Astrocyte (in vitro differentiated cells and primary cell): ENCODE data around the gene LMOD3. TPM values are rescaled to one million over a fixed set of nuclear protein-coding genes. Genes with fewer than 3 reads are reported as not detected.
A peak's percentile ranks its signal among the peaks of the same experiment; 100 is the strongest.

ENCODE experiments used
- DNase-seq: peaks from one replicate; pipeline ENCODE4 v3.0.0-alpha.2; 2010; ENCODE audit warnings: low read depth
- FAIRE-seq: peaks from 2 replicates; lab custom pipeline; 2011; peaks lifted over from hg19 to GRCh38; lab: Jason Lieb, UNC
- H2AFZ ChIP-seq: 2 replicates; pipeline ENCODE4 v1.6.0; 2012; ENCODE audit warnings: low read depth, low read length, inconsistent platforms
- H3K27ac ChIP-seq: 2 replicates; pipeline ENCODE4 v1.5.1; 2011; ENCODE audit warnings: low read depth, low read length, inconsistent platforms
- H3K27me3 ChIP-seq: 2 replicates; pipeline ENCODE4 v1.6.0; 2011; ENCODE audit warnings: low read length, inconsistent platforms; ENCODE audit not compliant: insufficient read depth
- H3K36me3 ChIP-seq: 2 replicates; pipeline ENCODE4 v1.5.1; 2011; ENCODE audit warnings: low read length, inconsistent platforms; ENCODE audit not compliant: insufficient read depth
- H3K4me1 ChIP-seq: 2 replicates; pipeline ENCODE4 v1.5.1; 2011; ENCODE audit warnings: low read length, inconsistent platforms; ENCODE audit not compliant: insufficient read depth
- H3K4me2 ChIP-seq: 2 replicates; pipeline ENCODE4 v1.6.0; 2012; ENCODE audit warnings: low read length, inconsistent platforms
- H3K4me3 ChIP-seq: 2 replicates; pipeline ENCODE4 v1.5.1; 2011; ENCODE audit warnings: low read depth, mild to moderate bottlenecking, low read length, inconsistent platforms; ENCODE audit not compliant: insufficient read depth
- H3K79me2 ChIP-seq: 2 replicates; pipeline ENCODE4 v1.6.0; 2012; ENCODE audit warnings: mild to moderate bottlenecking, low read length, inconsistent platforms; ENCODE audit not compliant: insufficient read depth
- H3K9ac ChIP-seq: 2 replicates; pipeline ENCODE4 v1.6.0; 2012; ENCODE audit warnings: mild to moderate bottlenecking, low read length, inconsistent platforms
- H3K9me3 ChIP-seq: 2 replicates; pipeline ENCODE4 v1.5.1; 2012; ENCODE audit warnings: low read depth, mild to moderate bottlenecking, low read length, inconsistent platforms; ENCODE audit not compliant: insufficient read depth
- H4K20me1 ChIP-seq: 2 replicates; pipeline ENCODE4 v1.6.0; 2012; ENCODE audit warnings: low read length, inconsistent platforms; ENCODE audit not compliant: insufficient read depth
- H3K27ac Mint-ChIP-seq: one replicate; pipeline ENCODE4 v1.8.0; 2021; ENCODE audit warnings: mild to moderate bottlenecking, mixed read lengths; ENCODE audit not compliant: unreplicated experiment
- H3K27me3 Mint-ChIP-seq: one replicate; pipeline ENCODE4 v1.8.0; 2021; ENCODE audit warnings: low read depth, mixed read lengths; ENCODE audit not compliant: unreplicated experiment
- H3K36me3 Mint-ChIP-seq: one replicate; pipeline ENCODE4 v1.8.0; 2021; ENCODE audit warnings: low read depth, mixed read lengths; ENCODE audit not compliant: unreplicated experiment
- H3K4me1 Mint-ChIP-seq: one replicate; pipeline ENCODE4 v1.8.0; 2021; ENCODE audit warnings: low read depth, mixed read lengths; ENCODE audit not compliant: unreplicated experiment
- H3K4me3 Mint-ChIP-seq: one replicate; pipeline ENCODE4 v1.8.0; 2021; ENCODE audit warnings: mild to moderate bottlenecking, moderate library complexity, mixed read lengths; ENCODE audit not compliant: unreplicated experiment
- H3K9me3 Mint-ChIP-seq: one replicate; pipeline ENCODE4 v1.8.0; 2021; ENCODE audit warnings: mild to moderate bottlenecking, mixed read lengths; ENCODE audit not compliant: unreplicated experiment
- EZH2 ChIP-seq: IDR thresholded peaks from 2 replicates; pipeline ENCODE4 v1.6.1; 2012; ENCODE audit warnings: mild to moderate bottlenecking, low read length, inconsistent platforms; ENCODE audit not compliant: insufficient read depth
- total RNA-seq: library from RNA; stranded (reverse); gene quantifications from 2 replicates; pipeline ENCODE4 v1.2.1, GENCODE V29; 2021
- TF ChIP-seq, protein P1 (sequence below): IDR thresholded peaks from 2 replicates; pipeline ENCODE4 v1.5.1; 2011; ENCODE audit warnings: low read depth, mild to moderate bottlenecking, inconsistent platforms, low read length, moderate library complexity; ENCODE audit not compliant: insufficient read depth

The LMOD3 gene
- total RNA-seq, 1 donor from 2014 or later = 0.07 TPM

DNA sequence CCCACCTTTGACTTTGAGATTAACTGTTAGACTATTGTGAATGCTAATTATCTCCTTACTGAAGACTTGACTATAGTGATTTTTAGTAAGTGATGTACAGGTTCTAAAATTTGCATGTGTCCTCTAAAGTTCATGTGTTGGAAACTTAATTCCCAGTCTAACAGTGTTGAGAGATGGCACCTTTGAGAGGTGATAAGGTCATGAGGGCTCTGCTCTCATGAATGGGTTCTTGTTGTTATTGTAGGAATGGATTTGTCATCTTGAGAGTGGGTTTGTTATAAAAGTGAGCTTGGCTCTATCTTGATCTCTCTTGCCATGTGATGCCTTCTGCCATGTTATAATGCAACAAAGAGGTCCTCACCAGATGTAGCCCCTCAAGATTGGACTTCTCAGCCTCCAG, 18.9 kb upstream of the LMOD3 start:
- FAIRE-seq (no peak), DNase-seq (no peak)
- H3K4me3 Mint-ChIP-seq = no peak overlapping the region
- Histone ChIP-seq H4K20me1 (no peaks in the 10 kb centered on the region), H3K4me2 (no peak overlapping the region), H3K27me3 (peaks cover 2% of the 10 kb centered on the region), H3K9ac (no peak overlapping the region), H2AFZ (no peak overlapping the region), H3K4me1 (no peaks in the 10 kb centered on the region), H3K36me3 (no peaks in the 10 kb centered on the region), H3K9me3 (no peaks in the 10 kb centered on the region), H3K4me3 (no peak overlapping the region), H3K27ac (no peak overlapping the region), H3K79me2 (no peaks in the 10 kb centered on the region)
- H3K27me3 Mint-ChIP-seq = peaks cover 2% of the 10 kb centered on the region
- no peaks in the 10 kb centered on the region for H3K9me3 Mint-ChIP-seq
- H3K27ac Mint-ChIP-seq = no peak overlapping the region
- TF ChIP-seq, protein P1, sequence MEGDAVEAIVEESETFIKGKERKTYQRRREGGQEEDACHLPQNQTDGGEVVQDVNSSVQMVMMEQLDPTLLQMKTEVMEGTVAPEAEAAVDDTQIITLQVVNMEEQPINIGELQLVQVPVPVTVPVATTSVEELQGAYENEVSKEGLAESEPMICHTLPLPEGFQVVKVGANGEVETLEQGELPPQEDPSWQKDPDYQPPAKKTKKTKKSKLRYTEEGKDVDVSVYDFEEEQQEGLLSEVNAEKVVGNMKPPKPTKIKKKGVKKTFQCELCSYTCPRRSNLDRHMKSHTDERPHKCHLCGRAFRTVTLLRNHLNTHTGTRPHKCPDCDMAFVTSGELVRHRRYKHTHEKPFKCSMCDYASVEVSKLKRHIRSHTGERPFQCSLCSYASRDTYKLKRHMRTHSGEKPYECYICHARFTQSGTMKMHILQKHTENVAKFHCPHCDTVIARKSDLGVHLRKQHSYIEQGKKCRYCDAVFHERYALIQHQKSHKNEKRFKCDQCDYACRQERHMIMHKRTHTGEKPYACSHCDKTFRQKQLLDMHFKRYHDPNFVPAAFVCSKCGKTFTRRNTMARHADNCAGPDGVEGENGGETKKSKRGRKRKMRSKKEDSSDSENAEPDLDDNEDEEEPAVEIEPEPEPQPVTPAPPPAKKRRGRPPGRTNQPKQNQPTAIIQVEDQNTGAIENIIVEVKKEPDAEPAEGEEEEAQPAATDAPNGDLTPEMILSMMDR = no peak
- TF ChIP-seq EZH2 = no peak
- peaks cover 10% of the 10 kb centered on the region for H3K4me1 Mint-ChIP-seq
- no peaks in the 10 kb centered on the region for H3K36me3 Mint-ChIP-seq

DNA sequence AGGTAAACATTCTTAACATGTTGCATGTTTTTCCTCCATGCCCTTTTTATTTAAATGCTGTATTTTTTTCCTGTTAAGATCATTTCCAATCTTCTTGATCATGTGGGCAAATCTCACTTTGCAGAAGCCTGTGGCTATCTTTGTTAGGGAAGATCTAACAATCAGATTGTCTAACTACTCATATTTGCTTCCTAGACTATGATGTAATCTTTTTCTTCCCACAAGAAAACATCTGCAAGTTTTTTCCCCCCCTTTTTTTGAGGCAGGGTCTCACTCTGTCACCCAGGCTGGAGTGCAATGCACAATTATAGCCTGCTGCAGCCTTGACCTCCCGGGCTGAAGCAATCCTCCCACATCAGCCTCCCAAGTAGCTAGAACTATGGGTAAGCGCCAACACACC, 15.0 kb upstream of the LMOD3 start:
- Mint-ChIP-seq H3K27ac (no peak overlapping the region), H3K4me1 (peaks cover 7% of the 10 kb centered on the region), H3K4me3 (no peak overlapping the region), H3K9me3 (no peaks in the 10 kb centered on the region), H3K36me3 (no peaks in the 10 kb centered on the region), H3K27me3 (peaks cover 2% of the 10 kb centered on the region)
- Histone ChIP-seq H3K4me1 (no peaks in the 10 kb centered on the region), H4K20me1 (no peaks in the 10 kb centered on the region), H3K36me3 (no peaks in the 10 kb centered on the region), H3K79me2 (no peaks in the 10 kb centered on the region), H3K4me3 (no peak overlapping the region), H3K9ac (no peak overlapping the region), H2AFZ (no peak overlapping the region), H3K9me3 (no peaks in the 10 kb centered on the region), H3K27me3 (peaks cover 2% of the 10 kb centered on the region), H3K4me2 (no peak overlapping the region), H3K27ac (no peak overlapping the region)
- DNase-seq (no peak), FAIRE-seq (no peak)
- TF ChIP-seq EZH2 = no peak
- TF ChIP-seq, protein P1 = no peak

DNA sequence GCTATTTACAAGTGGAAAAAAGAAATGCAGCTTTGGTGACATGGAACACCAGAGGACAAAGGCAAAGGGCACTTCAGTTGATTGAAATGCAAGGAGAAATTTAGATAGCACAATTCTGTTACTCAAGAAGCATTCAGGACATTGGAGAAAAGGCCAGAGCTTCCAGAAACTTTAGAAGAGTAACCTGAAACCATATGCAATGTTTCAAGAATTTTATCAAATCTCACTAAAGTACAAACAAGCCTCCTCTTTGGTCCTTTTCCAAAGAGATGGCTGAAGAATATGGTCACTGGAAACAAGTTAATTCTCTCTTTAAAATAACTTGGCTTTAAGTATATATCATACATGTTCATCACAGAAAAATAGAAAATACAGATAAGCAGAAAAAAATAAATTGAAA, 14.6 kb upstream of the LMOD3 start:
- no peak for FAIRE-seq
- H3K27ac ChIP-seq = no peak overlapping the region
- H3K27ac Mint-ChIP-seq = no peak overlapping the region

More for the DNA sequence above, 14.6 kb upstream of the LMOD3 start:
- H3K9me3 ChIP-seq = no peaks in the 10 kb centered on the region
- no peak overlapping the region for H3K4me3 Mint-ChIP-seq
- H3K9ac ChIP-seq = no peak overlapping the region
- no peaks in the 10 kb centered on the region for H3K79me2 ChIP-seq
- H3K36me3 ChIP-seq = no peaks in the 10 kb centered on the region
- no peaks in the 10 kb centered on the region for H3K36me3 Mint-ChIP-seq
- H4K20me1 ChIP-seq = no peaks in the 10 kb centered on the region
- no peak overlapping the region for H2AFZ ChIP-seq
- no peak overlapping the region for H3K4me3 ChIP-seq
- peaks cover 2% of the 10 kb centered on the region for H3K27me3 Mint-ChIP-seq
- peak; percentile 4 for DNase-seq
- H3K4me1 ChIP-seq = no peaks in the 10 kb centered on the region
- peaks cover 2% of the 10 kb centered on the region for H3K27me3 ChIP-seq
- H3K4me2 ChIP-seq = no peak overlapping the region
- peaks cover 7% of the 10 kb centered on the region for H3K4me1 Mint-ChIP-seq
- H3K9me3 Mint-ChIP-seq = no peaks in the 10 kb centered on the region
- TF ChIP-seq, protein P1 = no peak
- no peak for TF ChIP-seq EZH2
